OCI-LY1 (cell line): ENCODE results near the gene SLC1A2.

ENCODE experiments used
- H2AFZ ChIP-seq: fragments of 200-600 bp; sonication (generic), shearing (Covaris generic); 2 replicates; pipeline ENCODE4 v1.6.0; 2014; ENCODE audit warnings: antibody characterized with exemption, mild to moderate bottlenecking, low read length
- H3F3A ChIP-seq: fragments of 200-600 bp; sonication (generic), shearing (Covaris generic); 2 replicates; pipeline ENCODE4 v1.6.0; 2014; ENCODE audit warnings: mild to moderate bottlenecking, antibody characterized with exemption, low read length, moderate library complexity; ENCODE audit not compliant: insufficient read depth
- H3K27ac ChIP-seq: fragments of 200-600 bp; sonication (generic); 2 replicates; pipeline ENCODE4 v1.5.1; 2014; ENCODE audit warnings: low read length, mixed run types, mild to moderate bottlenecking, low read depth; ENCODE audit not compliant: poor library complexity, severe bottlenecking
- H3K27me3 ChIP-seq: fragments of 200-600 bp; sonication (generic); 2 replicates; pipeline ENCODE4 v1.6.0; 2014; ENCODE audit warnings: antibody characterized with exemption, mild to moderate bottlenecking, low read length, moderate library complexity; ENCODE audit not compliant: insufficient read depth
- H3K36me3 ChIP-seq: fragments of 200-600 bp; sonication (generic); 2 replicates; pipeline ENCODE4 v1.6.1; 2014; ENCODE audit warnings: mild to moderate bottlenecking, antibody characterized with exemption, low read length, moderate library complexity, mixed read lengths; ENCODE audit not compliant: insufficient read depth
- H3K4me1 ChIP-seq: fragments of 200-600 bp; sonication (generic); 2 replicates; pipeline ENCODE4 v1.5.1; 2014; ENCODE audit warnings: mild to moderate bottlenecking, low read length, moderate library complexity; ENCODE audit not compliant: insufficient read depth, severe bottlenecking
- H3K4me2 ChIP-seq: fragments of 200-600 bp; sonication (generic), shearing (Covaris generic); 2 replicates; pipeline ENCODE4 v1.6.1; 2014; ENCODE audit warnings: low read length
- H3K4me3 ChIP-seq: fragments of 200-600 bp; sonication (generic); 2 replicates; pipeline ENCODE4 v1.5.1; 2014; ENCODE audit warnings: low read length, low read depth, mild to moderate bottlenecking, mixed read lengths; ENCODE audit not compliant: poor library complexity, severe bottlenecking
- H3K79me2 ChIP-seq: fragments of 200-600 bp; shearing (Covaris generic); 2 replicates; pipeline ENCODE4 v1.6.1; 2016; ENCODE audit warnings: mixed run types, low read length, mixed read lengths; ENCODE audit not compliant: insufficient read depth
- H3K9ac ChIP-seq: fragments of 200-600 bp; sonication (generic), shearing (Covaris generic); 2 replicates; pipeline ENCODE4 v1.6.1; 2014; ENCODE audit warnings: mild to moderate bottlenecking, low read length, mixed read lengths
- H3K9me2 ChIP-seq: fragments of 200-600 bp; sonication (generic), shearing (Covaris generic); 2 replicates; pipeline ENCODE4 v1.6.1; 2014; ENCODE audit warnings: low read depth, mild to moderate bottlenecking, low read length, mixed read lengths
- H3K9me3 ChIP-seq: fragments of 200-600 bp; shearing (Covaris generic); 2 replicates; pipeline ENCODE4 v1.6.1; 2014; ENCODE audit warnings: low read length, mixed read lengths
- H4K20me1 ChIP-seq: fragments of 200-600 bp; sonication (generic), shearing (Covaris generic); 2 replicates; pipeline ENCODE4 v1.6.0; 2016; ENCODE audit warnings: mild to moderate bottlenecking, low read length; ENCODE audit not compliant: insufficient read depth
- CTCF ChIP-seq: fragments of 200-600 bp; sonication (generic), shearing (Covaris generic); IDR thresholded peaks from 2 replicates; pipeline ENCODE4 v1.5.1; 2017; ENCODE audit warnings: mild to moderate bottlenecking, antibody characterized with exemption, low read length, moderate library complexity, mixed read lengths
- EZH2 ChIP-seq: fragments of 200-600 bp; sonication (generic), shearing (Covaris generic); IDR thresholded peaks from 2 replicates; pipeline ENCODE4 v1.8.0; 2017; ENCODE audit warnings: borderline replicate concordance, mixed run types, mild to moderate bottlenecking, antibody characterized with exemption, low read length, moderate library complexity, mixed read lengths

SLC1A2 gene

DNA sequence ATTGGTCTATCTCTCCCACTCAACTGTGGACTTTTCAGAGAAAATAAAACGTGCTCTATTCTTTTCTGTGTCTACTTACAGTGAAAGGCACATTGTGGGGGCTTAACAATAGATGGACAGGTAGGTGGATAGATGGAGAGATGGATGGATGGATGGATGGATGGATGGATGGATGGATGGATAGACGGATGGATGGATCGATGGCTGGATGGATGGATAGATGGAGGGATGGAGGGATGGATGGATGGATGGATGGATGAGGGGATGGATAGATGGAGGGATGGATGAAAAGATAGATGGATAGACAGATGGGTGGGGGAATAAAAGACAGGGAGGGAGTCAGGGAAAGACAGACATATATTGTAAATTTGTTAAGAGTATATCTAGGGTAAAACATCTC, 14.2 kb upstream of the SLC1A2 start:
- Histone ChIP-seq H3K36me3 (no peaks in the 10 kb centered on the region), H3K79me2 (no peaks in the 10 kb centered on the region), H3K27ac (no peak overlapping the region), H3K4me2 (no peak overlapping the region), H3K9me2 (no peaks in the 10 kb centered on the region), H3K4me1 (no peaks in the 10 kb centered on the region), H3F3A (no peaks in the 10 kb centered on the region), H4K20me1 (no peaks in the 10 kb centered on the region), H3K9me3 (no peaks in the 10 kb centered on the region), H3K9ac (no peak overlapping the region), H3K4me3 (no peak overlapping the region), H2AFZ (no peak overlapping the region), H3K27me3 (no peaks in the 10 kb centered on the region)
- no peak for TF ChIP-seq CTCF
- no peak for TF ChIP-seq EZH2

GRCh38 chr11:35432464-35432863, 13.1 kb upstream of the SLC1A2 start:
- no peak for TF ChIP-seq EZH2
- TF ChIP-seq CTCF = no peak
- no peak overlapping the region for H3K4me3 ChIP-seq
- no peak overlapping the region for H3K4me2 ChIP-seq
- no peaks in the 10 kb centered on the region for H3K9me3 ChIP-seq
- H4K20me1 ChIP-seq = no peaks in the 10 kb centered on the region
- H2AFZ ChIP-seq = no peak overlapping the region
- H3K79me2 ChIP-seq = no peaks in the 10 kb centered on the region
- no peaks in the 10 kb centered on the region for H3K9me2 ChIP-seq
- no peaks in the 10 kb centered on the region for H3F3A ChIP-seq
- no peaks in the 10 kb centered on the region for H3K4me1 ChIP-seq
- H3K9ac ChIP-seq = no peak overlapping the region
- no peaks in the 10 kb centered on the region for H3K27me3 ChIP-seq
- H3K36me3 ChIP-seq = no peaks in the 10 kb centered on the region
- H3K27ac ChIP-seq = no peak overlapping the region

GRCh38 chr11:35427071-35427470, 7.7 kb upstream of the SLC1A2 start:
- Histone ChIP-seq H2AFZ (no peak overlapping the region), H3K9me2 (no peaks in the 10 kb centered on the region), H3K9ac (no peak overlapping the region), H3K79me2 (no peaks in the 10 kb centered on the region), H4K20me1 (no peaks in the 10 kb centered on the region), H3K27me3 (no peaks in the 10 kb centered on the region), H3K4me1 (no peaks in the 10 kb centered on the region), H3K27ac (no peak overlapping the region), H3K4me3 (no peak overlapping the region), H3F3A (no peaks in the 10 kb centered on the region), H3K9me3 (no peaks in the 10 kb centered on the region), H3K4me2 (no peak overlapping the region), H3K36me3 (no peaks in the 10 kb centered on the region)
- TF ChIP-seq EZH2 (no peak), CTCF (no peak)
